HG02610 (cell line): ENCODE data around the gene ZNF792.
"Not testable (repeated sequence)": the region's sequence is repeated elsewhere in the genome, so short reads cannot be mapped to it uniquely, and the experiment has no call there.

ENCODE experiments used
- ATAC-seq: cut with Tn5 transposase; IDR thresholded peaks from one replicate; pipeline ENCODE4 v1.9.1; 2021; ENCODE audit warnings: mild to moderate bottlenecking, moderate library complexity; ENCODE audit not compliant: unreplicated experiment

ZNF792 gene

GRCh38 chr19:34963573-34964406, at the start of gene ZNF792:
Gene ZNF792 (minus strand): TSS chr19:34964229. CDS start chr19:34963662, 567 bp downstream.
- peak; percentile 51 for ATAC-seq

GRCh38 chr19:35013041-35013819, 49.2 kb upstream of the ZNF792 start:
- no peak for ATAC-seq

- ATAC-seq = no peak
These were observed 48.0 kb upstream of the ZNF792 start for GRCh38 chr19:35011737-35012682.

GRCh38 chr19:35011091-35011689, 47.2 kb upstream of the ZNF792 start:
- ATAC-seq = no peak

GRCh38 chr19:35009424-35010415, 45.7 kb upstream of the ZNF792 start:
- ATAC-seq = no peak

- no peak for ATAC-seq
These were observed 44.9 kb upstream of the ZNF792 start for GRCh38 chr19:35008891-35009341.

GRCh38 chr19:35007427-35007826, 43.4 kb upstream of the ZNF792 start:
- not testable (repeated sequence) for ATAC-seq

GRCh38 chr19:35006999-35007365, 43.0 kb upstream of the ZNF792 start:
- ATAC-seq = no peak

GRCh38 chr19:35006342-35006998, 42.4 kb upstream of the ZNF792 start:
- no peak for ATAC-seq

- not testable (repeated sequence) for ATAC-seq
These were observed 41.9 kb upstream of the ZNF792 start for GRCh38 chr19:35006007-35006341.

GRCh38 chr19:35005256-35005977, 41.4 kb upstream of the ZNF792 start:
- no peak for ATAC-seq

- ATAC-seq = no peak
These were observed 40.7 kb upstream of the ZNF792 start for GRCh38 chr19:35004517-35005255.

- no peak for ATAC-seq
These were observed 38.1 kb upstream of the ZNF792 start for GRCh38 chr19:35002037-35002535.

- ATAC-seq = peak; percentile 14
These were observed 36.8 kb upstream of the ZNF792 start for GRCh38 chr19:35000647-35001501.

- no peak for ATAC-seq
These were observed 36.3 kb upstream of the ZNF792 start for GRCh38 chr19:35000338-35000646.

- peak; percentile 56 for ATAC-seq
These were observed 35.7 kb upstream of the ZNF792 start, which contains the start of gene GRAMD1A for GRCh38 chr19:34999498-35000337. Gene GRAMD1A (plus strand): TSS chr19:35000323. CDS start chr19:35000479, 156 bp downstream.
